ENCODE measurements around the gene SLC6A2. TPM values are rescaled to one million over a fixed set of nuclear protein-coding genes. Genes with fewer than 3 reads are reported as not detected.

Gene SLC6A2
- total RNA-seq, 2 experiments from 2014 or later = not detected

DNA sequence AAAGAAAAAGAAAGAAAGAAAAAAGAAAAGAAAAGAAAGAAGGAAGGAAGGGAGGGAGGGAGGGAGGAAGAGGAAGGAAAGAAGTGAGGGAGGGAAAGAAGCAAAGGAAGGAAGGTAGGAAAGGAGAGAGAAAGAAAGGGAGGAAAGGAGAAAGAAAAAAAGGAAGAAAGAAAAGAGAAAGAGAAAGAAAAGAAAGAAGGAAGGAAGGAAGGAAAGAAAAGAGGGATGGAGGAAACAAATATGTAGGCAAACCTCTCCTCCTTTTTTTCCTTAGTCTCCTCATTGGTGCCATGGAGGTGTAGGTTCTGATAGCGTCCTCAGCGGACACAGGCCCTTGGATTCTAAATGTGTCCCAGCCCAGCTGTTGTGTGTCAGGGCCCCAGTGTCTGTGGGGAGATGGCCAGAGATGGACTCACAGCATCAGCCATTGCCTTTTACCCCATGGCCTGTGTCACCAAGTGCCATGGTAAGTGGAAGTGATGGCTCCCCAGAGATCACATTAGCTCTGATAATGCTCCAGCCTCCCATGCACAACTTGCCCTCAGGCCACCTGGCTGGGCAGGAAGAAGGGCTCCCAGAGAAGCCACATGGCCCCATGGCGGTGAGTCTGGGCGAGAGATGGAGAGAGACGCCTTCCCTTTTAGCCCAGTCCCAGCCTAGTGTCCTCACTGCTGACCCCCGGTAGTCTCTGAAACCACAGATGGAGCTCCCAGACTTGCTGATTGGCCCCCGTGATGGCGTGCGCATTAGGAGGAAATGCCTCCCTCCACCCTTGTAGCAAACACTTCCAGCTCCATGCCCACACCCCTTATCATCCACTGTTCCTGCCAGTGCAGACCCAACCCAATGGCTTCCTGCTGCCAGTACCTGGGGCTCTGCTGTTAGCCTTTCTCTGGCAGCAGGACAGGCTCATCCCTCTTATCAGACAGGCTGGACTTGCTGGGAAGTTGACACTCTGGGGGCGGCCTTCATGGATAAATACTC lies 3.7 kb upstream of the SLC6A2 start:
- Mint-ChIP-seq H3K36me3 (ENCODE audit: low read depth) (no peaks in the 10 kb centered on the region), H3K27ac (no peak overlapping the region), H3K4me1 (ENCODE audit: low read depth) (no peaks in the 10 kb centered on the region), H3K27me3 (peaks cover 21% of the 10 kb centered on the region), H3K9me3 (no peaks in the 10 kb centered on the region), H3K4me3 (no peak overlapping the region)
- Histone ChIP-seq H3K36me3 (ENCODE audit: insufficient read depth, low read length) (no peaks in the 10 kb centered on the region), H3K27me3 (ENCODE audit: control insufficient read depth in 1 of 2, insufficient read depth in 2 of 2, low read length in 2 of 2) (peaks cover 15 to 18% of the 10 kb centered on the region in 2 experiments), H3K4me1 (ENCODE audit: insufficient read depth, low read length) (no peaks in the 10 kb centered on the region), H3K27ac (ENCODE audit: low read depth in 1 of 2, low read length in 2 of 2) (no peak overlapping the region), H3K4me3 (ENCODE audit: low read length) (no peak overlapping the region), H3K9me3 (ENCODE audit: control insufficient read depth in 1 of 2, insufficient read depth in 1 of 2, low read length in 2 of 2) (peaks cover 0 to 7% of the 10 kb centered on the region in 2 experiments)
- ChIA-PET CTCF (no interaction called here), POLR2A (no interaction called here)
- intact Hi-C loops (cut with DNase I, micrococcal nuclease) = no loop called here
- TF ChIP-seq, protein P1, sequence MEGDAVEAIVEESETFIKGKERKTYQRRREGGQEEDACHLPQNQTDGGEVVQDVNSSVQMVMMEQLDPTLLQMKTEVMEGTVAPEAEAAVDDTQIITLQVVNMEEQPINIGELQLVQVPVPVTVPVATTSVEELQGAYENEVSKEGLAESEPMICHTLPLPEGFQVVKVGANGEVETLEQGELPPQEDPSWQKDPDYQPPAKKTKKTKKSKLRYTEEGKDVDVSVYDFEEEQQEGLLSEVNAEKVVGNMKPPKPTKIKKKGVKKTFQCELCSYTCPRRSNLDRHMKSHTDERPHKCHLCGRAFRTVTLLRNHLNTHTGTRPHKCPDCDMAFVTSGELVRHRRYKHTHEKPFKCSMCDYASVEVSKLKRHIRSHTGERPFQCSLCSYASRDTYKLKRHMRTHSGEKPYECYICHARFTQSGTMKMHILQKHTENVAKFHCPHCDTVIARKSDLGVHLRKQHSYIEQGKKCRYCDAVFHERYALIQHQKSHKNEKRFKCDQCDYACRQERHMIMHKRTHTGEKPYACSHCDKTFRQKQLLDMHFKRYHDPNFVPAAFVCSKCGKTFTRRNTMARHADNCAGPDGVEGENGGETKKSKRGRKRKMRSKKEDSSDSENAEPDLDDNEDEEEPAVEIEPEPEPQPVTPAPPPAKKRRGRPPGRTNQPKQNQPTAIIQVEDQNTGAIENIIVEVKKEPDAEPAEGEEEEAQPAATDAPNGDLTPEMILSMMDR (IDR thresholded peaks at IDR 0.05) = no peak
- ATAC-seq (ENCODE audit: poor library complexity) (no peak), DNase-seq (no peak)

DNA sequence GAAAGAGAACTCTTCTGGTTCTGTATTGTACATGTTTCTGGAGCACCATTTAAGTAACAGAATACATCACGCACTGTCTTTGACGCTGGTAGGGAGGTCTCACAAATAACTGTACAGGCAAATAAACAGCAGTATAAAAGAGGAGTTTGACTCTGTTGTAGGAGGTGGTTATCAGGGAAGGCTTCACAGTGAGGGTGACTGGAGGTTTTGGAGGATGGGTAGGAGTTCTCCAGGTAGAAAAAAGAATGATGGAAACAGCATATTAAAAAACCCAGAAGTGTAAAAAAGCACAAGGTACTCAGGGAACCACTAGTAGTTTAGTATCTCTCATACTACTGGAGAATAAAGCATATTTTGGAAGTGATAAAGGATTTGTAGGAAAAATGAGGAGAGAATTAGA lies 2.7 kb upstream of the SLC6A2 start:
- Mint-ChIP-seq H3K9me3 (no peaks in the 10 kb centered on the region), H3K4me1 (ENCODE audit: low read depth) (no peaks in the 10 kb centered on the region), H3K27me3 (peaks cover 29% of the 10 kb centered on the region), H3K36me3 (ENCODE audit: low read depth) (no peaks in the 10 kb centered on the region), H3K4me3 (no peak overlapping the region), H3K27ac (no peak overlapping the region)
- ATAC-seq (ENCODE audit: poor library complexity) (no peak), DNase-seq (no peak)
- no peaks in the 10 kb centered on the region for H3K36me3 ChIP-seq (ENCODE audit: insufficient read depth, low read length)
- CTCF ChIA-PET = no interaction called here
- peaks cover 16 to 22% of the 10 kb centered on the region in 2 experiments for H3K27me3 ChIP-seq (ENCODE audit: control insufficient read depth in 1 of 2, insufficient read depth in 2 of 2, low read length in 2 of 2)
- TF ChIP-seq, protein P1 (IDR thresholded peaks at IDR 0.05) = no peak
- POLR2A ChIA-PET = no interaction called here
- H3K4me3 ChIP-seq (ENCODE audit: low read length) = no peak overlapping the region
- intact Hi-C loops (cut with DNase I, micrococcal nuclease) = no loop called here
- H3K27ac ChIP-seq (ENCODE audit: low read depth in 1 of 2, low read length in 2 of 2) = no peak overlapping the region
- peaks cover 0 to 7% of the 10 kb centered on the region in 2 experiments for H3K9me3 ChIP-seq (ENCODE audit: control insufficient read depth in 1 of 2, insufficient read depth in 1 of 2, low read length in 2 of 2)
- H3K4me1 ChIP-seq (ENCODE audit: insufficient read depth, low read length) = no peaks in the 10 kb centered on the region

DNA sequence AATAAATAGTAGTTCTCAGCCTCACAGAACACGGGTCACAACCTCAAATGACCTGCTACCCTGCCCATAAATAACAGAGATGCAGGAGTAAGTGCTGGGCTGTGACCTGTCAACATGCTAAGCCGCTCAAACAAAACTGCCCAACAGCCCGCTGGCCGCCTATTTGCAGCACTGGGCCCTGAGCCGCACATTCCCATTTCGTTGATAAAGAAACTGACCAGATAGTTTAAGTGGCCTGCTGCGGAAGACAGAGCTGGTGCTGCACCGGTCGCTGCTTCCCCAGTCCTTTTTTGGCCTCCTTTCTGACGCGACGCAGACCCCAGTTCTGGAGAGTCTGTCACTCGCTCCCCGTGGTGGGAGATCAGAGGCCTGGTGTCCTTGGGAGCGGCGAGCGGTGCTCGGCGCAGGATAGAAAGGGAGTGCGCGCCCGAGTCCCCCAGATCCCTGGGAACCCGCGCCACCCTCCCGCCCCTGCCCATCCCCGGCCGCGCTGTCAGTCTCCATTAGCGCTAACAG lies 349 bp upstream of the SLC6A2 start:
- POLR2A ChIA-PET = no interaction called here
- Mint-ChIP-seq H3K36me3 (ENCODE audit: low read depth) (no peaks in the 10 kb centered on the region), H3K9me3 (no peaks in the 10 kb centered on the region), H3K27me3 (peaks cover 39% of the 10 kb centered on the region), H3K4me1 (ENCODE audit: low read depth) (no peaks in the 10 kb centered on the region), H3K4me3 (no peak overlapping the region), H3K27ac (no peak overlapping the region)
- H3K27me3 ChIP-seq (ENCODE audit: control insufficient read depth in 1 of 2, insufficient read depth in 2 of 2, low read length in 2 of 2) = peaks cover 16 to 22% of the 10 kb centered on the region in 2 experiments
- CTCF ChIA-PET = no interaction called here
- peaks cover 0 to 7% of the 10 kb centered on the region in 2 experiments for H3K9me3 ChIP-seq (ENCODE audit: control insufficient read depth in 1 of 2, insufficient read depth in 1 of 2, low read length in 2 of 2)
- H3K27ac ChIP-seq (ENCODE audit: low read depth in 1 of 2, low read length in 2 of 2) = no peak overlapping the region
- H3K36me3 ChIP-seq (ENCODE audit: insufficient read depth, low read length) = no peaks in the 10 kb centered on the region
- H3K4me1 ChIP-seq (ENCODE audit: insufficient read depth, low read length) = no peaks in the 10 kb centered on the region
- no peak for DNase-seq
- TF ChIP-seq, protein P1 (IDR thresholded peaks at IDR 0.05) = no peak
- H3K4me3 ChIP-seq (ENCODE audit: low read length) = no peak overlapping the region
- intact Hi-C loops (cut with DNase I, micrococcal nuclease) = no loop called here
- ATAC-seq (ENCODE audit: poor library complexity) = no peak
